Erythroblast (primary cell): ENCODE measurements around the gene ZBTB5.

Source experiments
- GATA1 ChIP-seq: IDR thresholded peaks from 2 replicates; pipeline ENCODE4 v1.6.1; 2011; ENCODE audit warnings: low read depth, mild to moderate bottlenecking, control low read depth, low read length, moderate library complexity
- POLR2A ChIP-seq: IDR thresholded peaks from 2 replicates; pipeline ENCODE4 v1.6.1; 2011; ENCODE audit warnings: mild to moderate bottlenecking, low read length

DNA sequence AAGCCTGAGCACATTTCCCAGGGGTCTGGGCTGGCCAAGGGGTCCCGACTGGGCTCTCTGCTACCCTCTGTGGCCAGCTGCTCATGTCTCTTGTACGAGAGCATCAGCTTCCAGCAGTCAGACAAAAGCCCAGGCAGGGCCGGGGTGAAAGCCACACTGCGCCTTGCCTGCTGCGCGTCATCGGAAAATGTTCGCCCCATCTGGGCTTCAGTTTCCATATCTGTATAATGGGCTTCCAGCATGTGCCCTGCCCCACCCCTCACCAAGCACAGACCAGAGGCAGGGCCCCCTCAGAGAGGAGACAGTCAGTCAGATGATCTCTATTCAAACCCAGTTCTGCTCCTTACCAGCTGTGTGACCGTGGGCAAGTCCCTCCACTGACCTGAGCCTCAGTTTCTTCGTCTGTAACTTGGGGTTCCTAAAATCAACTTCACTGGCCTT lies 50.7 kb downstream of the ZBTB5 start:
- TF ChIP-seq POLR2A (no peak), GATA1 (no peak)
